ENCODE data around the gene SHC2. TPM values are rescaled to one million over a fixed set of nuclear protein-coding genes. Genes with fewer than 3 reads are reported as not detected.
"Not testable (repeated sequence)": the region's sequence is repeated elsewhere in the genome, so short reads cannot be mapped to it uniquely, and the experiment has no call there.

Gene SHC2
- polyA plus RNA-seq, 1 donor from 2014 or later: not detected

DNA sequence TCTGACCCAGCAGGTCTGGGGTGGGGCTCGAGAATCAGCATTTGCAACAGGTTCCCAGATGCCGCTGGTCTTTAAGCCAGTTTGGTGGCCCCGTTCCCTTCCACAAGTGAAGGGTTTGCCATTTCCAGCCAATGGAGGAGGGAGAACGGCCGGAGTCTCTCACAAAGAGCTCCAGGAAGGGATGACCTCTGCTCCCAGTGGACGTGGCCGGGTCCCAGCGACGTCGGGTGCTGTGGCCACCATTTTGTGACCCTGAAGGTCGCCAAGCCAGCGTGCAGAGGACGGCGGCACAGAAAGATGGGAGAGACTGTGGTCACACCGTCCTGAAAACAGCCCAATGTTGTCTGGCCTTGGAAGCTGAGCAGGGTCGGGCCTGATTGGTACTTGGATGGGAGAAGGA is 8.0 kb downstream of the SHC2 start:
- H3K27ac Mint-ChIP-seq: no peak overlapping the region
- H3K4me1 Mint-ChIP-seq: no peaks in the 10 kb centered on the region
- peaks cover 0 to 4% (median 3%) of the 10 kb centered on the region in 3 donors for H3K9me3 Mint-ChIP-seq
- no peaks in the 10 kb centered on the region for H3K36me3 Mint-ChIP-seq
- no peaks in the 10 kb centered on the region for H3K27me3 Mint-ChIP-seq
- no peak overlapping the region for H3K4me3 Mint-ChIP-seq

DNA sequence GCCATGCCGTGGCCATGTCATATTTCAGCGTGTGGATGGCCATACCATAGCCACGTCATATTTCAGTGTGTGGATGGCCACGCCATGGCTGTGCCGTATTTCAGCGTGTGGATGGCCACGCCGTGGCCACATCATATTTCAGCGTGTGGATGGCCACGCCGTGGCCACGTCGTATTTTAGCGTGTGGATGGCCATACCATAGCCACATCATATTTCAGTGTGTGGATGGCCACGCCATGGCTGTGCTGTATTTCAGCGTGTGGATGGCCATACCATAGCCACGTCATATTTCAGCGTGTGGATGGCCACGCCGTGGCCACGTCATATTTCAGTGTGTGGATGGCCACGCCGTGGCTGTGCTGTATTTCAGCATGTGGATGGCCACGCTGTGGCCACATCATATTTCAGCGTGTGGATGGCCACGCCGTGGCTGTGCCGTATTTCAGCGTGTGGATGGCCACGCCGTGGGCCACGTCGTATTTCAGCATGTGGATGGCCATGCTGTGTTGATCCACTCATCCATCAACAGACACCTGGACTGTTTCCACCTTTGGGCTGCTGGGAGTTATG is 9.8 kb downstream of the SHC2 start:
- H3K36me3 Mint-ChIP-seq, H3K4me1 Mint-ChIP-seq, H3K27ac Mint-ChIP-seq, H3K27me3 Mint-ChIP-seq, H3K4me3 Mint-ChIP-seq, H3K9me3 Mint-ChIP-seq: not testable (repeated sequence)

DNA sequence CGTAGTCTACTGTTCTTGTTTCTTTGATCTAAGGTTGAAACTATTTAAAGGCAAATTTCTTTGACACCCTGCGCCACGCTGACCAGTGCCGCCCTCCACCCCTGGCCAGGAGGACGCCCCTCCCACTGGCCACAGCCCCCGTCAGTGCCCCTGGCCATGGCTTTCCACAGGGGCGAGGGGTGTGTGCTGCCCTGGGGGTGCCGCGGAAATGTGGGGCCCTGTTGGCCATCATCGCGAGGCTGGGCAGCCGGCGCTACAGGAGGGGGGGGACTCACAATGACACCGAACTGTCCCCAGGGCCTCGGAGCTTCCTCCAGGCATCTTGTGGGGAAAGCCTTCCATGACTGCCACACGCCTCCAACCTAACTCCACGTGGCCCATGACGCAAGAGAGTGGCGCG is 10.9 kb downstream of the SHC2 start:
- Mint-ChIP-seq H3K36me3 (no peaks in the 10 kb centered on the region), H3K27ac (no peak overlapping the region), H3K9me3 (peaks cover 0 to 4% (median 3%) of the 10 kb centered on the region in 3 donors), H3K4me3 (no peak overlapping the region), H3K27me3 (no peaks in the 10 kb centered on the region), H3K4me1 (no peaks in the 10 kb centered on the region)

DNA sequence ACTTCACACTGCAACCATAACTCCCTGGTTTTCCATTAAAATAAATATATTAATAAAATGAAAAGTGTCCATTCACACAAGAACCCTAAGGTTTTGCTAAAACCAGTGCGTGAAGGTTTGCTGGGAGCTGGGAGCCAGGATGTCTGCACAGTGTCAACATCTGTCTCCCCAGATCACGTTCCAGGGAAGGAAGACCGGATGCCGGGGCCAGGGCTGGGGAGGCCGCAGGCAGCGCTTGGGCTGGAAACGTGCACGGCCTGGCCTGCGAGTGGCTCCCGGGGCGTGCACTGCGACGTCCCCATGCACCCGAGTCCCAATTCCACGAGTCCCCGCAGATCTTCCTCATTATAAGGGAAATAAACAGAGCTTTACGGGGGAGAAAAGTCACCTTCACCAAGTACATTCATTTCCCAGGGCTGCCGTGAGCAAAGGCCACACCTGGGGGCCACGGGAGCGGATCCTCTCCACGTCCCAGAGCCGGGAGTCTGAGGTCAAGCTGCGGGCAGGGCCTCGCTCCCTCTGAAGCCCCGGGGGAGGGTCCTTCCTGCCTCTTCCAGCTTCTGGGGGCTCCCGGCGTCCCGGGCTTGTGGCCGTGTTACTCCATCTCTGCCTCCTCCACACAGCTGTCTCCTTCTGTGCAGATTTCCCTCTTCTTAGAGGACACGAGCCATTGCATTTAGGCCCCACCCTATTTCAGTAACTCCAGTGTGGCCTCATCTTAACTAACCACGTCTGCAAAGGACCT is 12.8 kb downstream of the SHC2 start:
- no peak overlapping the region for H3K4me3 Mint-ChIP-seq
- H3K27me3 Mint-ChIP-seq: no peaks in the 10 kb centered on the region
- H3K9me3 Mint-ChIP-seq: peaks cover 0 to 4% (median 3%) of the 10 kb centered on the region in 3 donors
- no peak overlapping the region for H3K27ac Mint-ChIP-seq
- no peaks in the 10 kb centered on the region for H3K4me1 Mint-ChIP-seq
- no peaks in the 10 kb centered on the region for H3K36me3 Mint-ChIP-seq

DNA sequence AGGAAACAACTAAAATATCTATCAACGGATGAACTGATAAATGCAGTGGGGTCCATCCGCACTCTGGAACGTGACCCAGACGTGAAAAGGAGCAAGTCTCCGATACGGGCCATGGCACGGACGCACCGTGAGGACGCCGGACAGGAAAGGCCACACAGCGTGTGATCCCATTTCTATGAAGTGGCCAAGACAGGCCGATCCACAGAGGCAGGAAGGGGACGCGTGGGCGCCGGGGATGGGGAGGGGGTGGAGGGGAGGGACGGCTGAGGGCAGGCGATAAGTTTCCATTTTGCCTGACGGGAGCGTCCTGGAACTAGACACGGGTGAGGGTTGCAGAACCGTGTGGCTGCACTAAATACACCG is 13.8 kb downstream of the SHC2 start:
- H3K36me3 Mint-ChIP-seq: no peaks in the 10 kb centered on the region
- no peaks in the 10 kb centered on the region for H3K4me1 Mint-ChIP-seq
- H3K4me3 Mint-ChIP-seq: no peak overlapping the region
- peaks cover 0 to 4% (median 3%) of the 10 kb centered on the region in 3 donors for H3K9me3 Mint-ChIP-seq
- no peaks in the 10 kb centered on the region for H3K27me3 Mint-ChIP-seq
- H3K27ac Mint-ChIP-seq: no peak overlapping the region

DNA sequence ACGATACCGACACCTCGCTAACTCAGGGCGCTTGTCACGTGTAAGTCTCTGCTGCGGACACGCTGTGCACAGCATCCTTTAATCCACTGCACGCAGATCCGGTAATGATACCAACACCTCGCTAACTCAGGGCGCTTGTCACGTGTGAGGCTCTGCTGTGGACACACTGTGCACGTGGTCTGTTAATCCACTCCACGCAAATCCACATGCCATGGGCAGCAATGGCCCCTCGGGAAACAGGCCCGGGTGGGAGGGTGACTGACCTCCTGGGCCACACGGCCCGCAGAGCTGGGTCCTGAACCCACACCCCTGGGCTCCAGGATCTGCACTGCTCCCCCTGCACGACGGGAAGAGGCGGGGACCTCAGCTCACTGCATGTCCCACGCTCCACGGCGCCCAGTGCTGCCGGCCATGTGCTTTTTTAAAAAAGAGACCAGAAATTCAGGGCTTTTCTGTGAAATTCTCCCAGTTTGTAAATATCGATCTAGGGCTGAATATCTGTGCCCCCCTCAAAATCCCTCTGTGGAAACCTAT is 16.1 kb downstream of the SHC2 start:
- H3K27ac Mint-ChIP-seq: no peak overlapping the region
- no peak overlapping the region for H3K4me3 Mint-ChIP-seq
- peaks cover 0 to 1% (median 0%) of the 10 kb centered on the region in 3 donors for H3K4me1 Mint-ChIP-seq
- no peaks in the 10 kb centered on the region for H3K9me3 Mint-ChIP-seq
- no peaks in the 10 kb centered on the region for H3K36me3 Mint-ChIP-seq
- H3K27me3 Mint-ChIP-seq: peaks cover 4% of the 10 kb centered on the region

DNA sequence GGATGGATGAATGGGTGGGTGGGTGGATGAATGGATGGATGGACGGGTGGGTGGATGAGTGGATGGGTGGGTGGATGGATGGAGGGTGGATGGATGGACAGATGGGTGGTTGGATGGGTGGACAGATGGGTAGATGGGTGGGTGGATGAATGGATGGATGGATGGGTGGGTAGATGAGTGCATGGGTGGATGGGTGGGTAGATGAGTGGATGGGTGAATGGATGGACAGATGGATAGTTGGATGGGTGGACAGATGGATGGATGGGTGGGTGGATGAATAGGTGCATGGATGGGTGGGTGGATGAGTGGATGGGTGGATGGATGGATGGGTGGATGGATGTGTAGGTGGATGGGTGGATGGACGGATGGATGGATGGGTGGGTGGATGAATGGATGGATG is 17.8 kb downstream of the SHC2 start:
- no peaks in the 10 kb centered on the region for H3K36me3 Mint-ChIP-seq
- H3K4me1 Mint-ChIP-seq: peaks cover 0 to 1% (median 0%) of the 10 kb centered on the region in 3 donors
- H3K4me3 Mint-ChIP-seq: no peak overlapping the region

DNA sequence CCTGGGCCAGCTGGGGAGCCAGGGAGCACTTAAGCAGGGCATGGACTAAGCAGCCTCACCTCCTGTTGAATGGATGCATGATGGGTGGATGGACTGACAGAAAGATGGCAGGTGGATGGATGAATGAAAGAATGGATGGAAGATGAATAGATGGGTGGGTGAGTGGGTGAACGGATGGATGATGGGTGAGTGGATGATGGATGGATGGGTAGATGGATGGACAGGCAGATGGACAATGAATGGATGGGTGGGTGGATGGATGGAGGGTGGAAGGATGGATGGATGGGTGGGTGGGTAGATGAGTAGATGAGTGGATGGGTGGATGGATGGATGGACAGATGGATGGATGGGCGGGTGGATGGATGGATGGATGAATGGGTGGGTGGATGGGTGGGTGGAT is 18.7 kb downstream of the SHC2 start:
- H3K27ac Mint-ChIP-seq: no peak overlapping the region
- no peaks in the 10 kb centered on the region for H3K36me3 Mint-ChIP-seq
- H3K4me1 Mint-ChIP-seq: peaks cover 0 to 1% (median 0%) of the 10 kb centered on the region in 3 donors

More for the DNA sequence above, 17.8 kb downstream of the SHC2 start:
- Mint-ChIP-seq H3K27me3 (peaks cover 4% of the 10 kb centered on the region), H3K9me3 (no peaks in the 10 kb centered on the region), H3K27ac (no peak overlapping the region)

DNA sequence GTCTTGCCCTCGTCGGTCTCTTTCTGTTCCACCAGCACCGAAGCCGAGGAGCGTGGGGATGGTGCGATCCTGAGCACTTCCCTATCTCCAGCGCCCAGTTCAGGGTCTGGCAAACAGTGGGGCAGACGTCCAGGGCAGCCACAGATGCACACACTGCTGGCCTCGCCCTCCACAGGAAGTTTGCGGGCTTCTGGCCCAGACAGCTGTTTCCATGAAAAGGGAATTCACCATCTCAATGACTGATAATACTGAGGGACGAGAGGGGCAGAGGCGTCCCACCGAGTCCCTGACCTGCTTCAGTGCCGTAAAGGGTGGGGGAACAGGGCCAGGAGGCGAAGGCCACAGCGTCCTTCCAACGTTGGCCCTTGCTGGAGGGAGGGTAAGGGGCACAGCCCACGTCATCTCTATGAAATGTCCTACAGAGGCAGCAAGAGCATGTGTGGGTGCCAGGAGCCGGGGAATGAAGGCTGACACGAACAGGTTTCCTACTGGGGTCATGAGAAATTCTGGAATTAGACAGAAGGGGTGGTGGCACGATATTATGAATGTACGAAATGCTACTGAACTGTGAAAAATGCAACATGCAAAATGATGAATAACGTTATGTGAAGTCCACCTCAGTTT is 19.5 kb downstream of the SHC2 start:
- Mint-ChIP-seq H3K36me3 (no peaks in the 10 kb centered on the region), H3K4me3 (no peak overlapping the region), H3K9me3 (peaks cover 0 to 2% (median 0%) of the 10 kb centered on the region in 3 donors), H3K27ac (no peak overlapping the region), H3K27me3 (peaks cover 10% of the 10 kb centered on the region), H3K4me1 (peaks cover 0 to 1% (median 0%) of the 10 kb centered on the region in 3 donors)

More for the DNA sequence above, 18.7 kb downstream of the SHC2 start:
- Mint-ChIP-seq H3K4me3 (no peak overlapping the region), H3K9me3 (peaks cover 0 to 2% (median 0%) of the 10 kb centered on the region in 3 donors), H3K27me3 (peaks cover 9% of the 10 kb centered on the region)

DNA sequence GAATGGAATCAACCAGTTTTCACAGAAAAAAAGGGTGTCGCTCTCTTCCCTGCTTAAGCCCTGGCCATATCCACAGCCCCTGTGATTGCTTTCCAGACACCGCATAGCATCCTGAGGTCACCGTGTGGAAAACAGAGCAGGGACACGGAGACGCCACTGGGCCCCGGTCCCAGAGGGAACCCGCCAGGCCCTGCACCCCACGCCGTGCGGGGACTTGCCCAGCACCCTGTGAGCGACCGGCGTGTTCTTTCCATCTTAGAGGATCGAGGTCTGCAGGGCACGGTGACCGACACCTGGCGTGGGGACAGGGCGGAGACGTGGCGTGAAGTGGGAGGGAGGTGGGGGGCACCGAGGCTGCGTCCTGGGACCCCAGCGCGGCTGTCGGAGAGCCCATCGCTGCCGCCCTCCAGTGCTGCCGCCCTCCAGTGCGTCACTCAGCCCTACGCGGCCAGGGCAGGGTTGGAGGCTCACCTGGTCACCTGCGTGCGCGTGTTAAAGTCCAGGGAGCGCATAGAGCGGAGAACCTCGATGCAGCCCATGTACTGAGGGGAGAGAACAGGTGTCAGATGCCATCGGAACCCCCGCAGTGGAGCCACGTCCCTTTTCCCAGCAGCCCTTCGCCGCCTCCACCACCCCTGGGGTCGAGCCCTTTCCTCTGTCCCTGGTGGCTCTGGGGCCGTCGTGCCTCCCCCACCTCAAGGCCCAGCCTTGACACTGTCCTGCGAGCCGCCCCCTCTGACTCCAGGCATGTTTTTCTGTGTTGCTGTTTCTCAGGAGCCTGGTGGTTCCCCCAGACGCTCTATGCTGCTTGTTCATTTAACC is 20.2 kb downstream of the SHC2 start:
- Mint-ChIP-seq H3K4me1 (peaks cover 0 to 1% (median 0%) of the 10 kb centered on the region in 3 donors), H3K4me3 (no peak overlapping the region), H3K9me3 (peaks cover 0 to 2% (median 0%) of the 10 kb centered on the region in 3 donors), H3K27ac (no peak overlapping the region), H3K36me3 (no peaks in the 10 kb centered on the region), H3K27me3 (peaks cover 10% of the 10 kb centered on the region)

DNA sequence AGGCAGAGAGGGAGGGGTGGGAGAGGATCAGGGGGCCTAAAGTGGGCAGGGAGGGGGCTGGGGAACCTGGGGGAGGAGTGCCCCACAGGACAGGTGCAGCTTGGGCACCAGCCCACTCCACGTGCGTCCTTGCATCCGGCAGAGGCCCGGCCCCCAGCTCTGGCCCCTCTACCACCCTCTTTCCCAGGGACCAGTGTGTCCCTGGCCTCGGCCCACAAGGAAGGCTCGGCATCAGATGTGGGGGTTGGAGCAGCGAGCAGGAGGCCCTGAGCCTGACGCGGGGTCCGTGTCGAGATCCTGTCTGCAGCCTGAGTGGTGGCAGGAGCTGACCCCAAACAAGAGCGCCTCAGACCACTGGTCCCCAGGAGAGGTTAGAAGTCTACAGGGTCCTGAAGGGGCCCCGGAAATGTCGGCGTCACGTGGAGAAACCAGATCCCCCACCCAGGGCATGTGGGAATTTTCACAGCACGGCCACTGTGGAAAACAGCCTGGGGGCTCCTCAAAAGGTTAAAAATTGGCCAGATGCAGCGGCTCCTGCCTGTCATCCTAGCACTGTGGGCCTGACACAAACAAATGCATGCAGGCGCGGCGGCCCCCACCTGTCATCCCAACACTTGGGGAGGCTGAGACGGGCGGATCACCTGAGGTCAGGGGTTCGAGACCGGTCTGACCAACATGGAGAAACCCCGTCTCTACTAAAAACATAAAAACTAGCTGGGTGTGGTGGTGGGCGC is 21.5 kb downstream of the SHC2 start:
- Mint-ChIP-seq H3K9me3 (peaks cover 0 to 2% (median 0%) of the 10 kb centered on the region in 3 donors), H3K27ac (no peak overlapping the region), H3K4me3 (no peak overlapping the region), H3K27me3 (peaks cover 10% of the 10 kb centered on the region), H3K4me1 (peaks cover 0 to 1% (median 0%) of the 10 kb centered on the region in 3 donors), H3K36me3 (no peaks in the 10 kb centered on the region)

DNA sequence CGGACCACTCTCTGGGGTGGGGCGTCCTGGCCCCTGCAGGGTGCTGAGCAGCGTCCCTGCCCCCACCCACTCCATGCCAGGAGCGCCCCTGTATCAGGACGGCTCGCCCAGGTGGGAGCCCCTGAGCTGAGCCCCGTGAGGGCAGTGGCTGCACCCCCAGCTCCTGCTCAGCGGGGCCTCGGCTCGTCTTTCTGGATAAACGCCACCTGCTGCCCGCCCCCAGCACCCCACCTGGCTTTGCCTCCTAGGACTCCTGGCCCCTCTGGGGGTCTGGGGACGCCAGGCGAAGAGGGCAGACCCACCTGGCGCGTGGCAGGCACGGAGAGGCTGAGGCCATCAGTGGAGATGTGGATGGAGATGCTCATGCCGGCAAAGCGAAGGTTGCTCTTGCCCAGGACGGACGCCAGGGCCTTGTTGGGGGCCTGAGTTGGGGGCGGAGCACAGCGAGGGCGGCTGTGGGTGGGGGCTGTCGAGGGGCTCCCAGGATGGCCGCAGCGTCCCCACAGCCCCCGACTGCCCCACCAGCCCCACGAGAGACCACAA is 22.3 kb downstream of the SHC2 start:
- Mint-ChIP-seq H3K9me3 (peaks cover 0 to 2% (median 0%) of the 10 kb centered on the region in 3 donors), H3K4me1 (peaks cover 0 to 1% (median 0%) of the 10 kb centered on the region in 3 donors), H3K36me3 (no peaks in the 10 kb centered on the region), H3K4me3 (no peak overlapping the region), H3K27ac (no peak overlapping the region), H3K27me3 (peaks cover 10% of the 10 kb centered on the region)

DNA sequence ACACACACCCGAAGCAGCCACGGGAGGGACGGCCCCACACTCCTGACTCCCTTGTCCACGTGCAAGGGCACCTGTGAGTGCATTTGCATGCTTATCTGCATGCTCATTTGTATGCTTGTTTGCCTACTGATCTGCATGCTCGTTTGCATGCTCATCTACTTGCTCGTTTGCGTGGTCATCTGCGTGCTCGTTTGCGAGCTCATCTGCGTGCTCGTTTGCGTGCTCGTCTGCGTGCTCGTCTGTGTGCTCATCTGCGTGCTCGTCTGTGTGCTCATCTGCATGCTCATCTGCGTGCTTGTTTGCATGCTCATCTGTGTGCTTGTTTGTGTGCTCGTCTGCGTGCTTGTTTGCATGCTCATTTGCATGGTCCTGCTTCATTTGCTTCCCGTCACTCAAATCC is 23.8 kb downstream of the SHC2 start:
- peaks cover 10% of the 10 kb centered on the region for H3K27me3 Mint-ChIP-seq
- no peak overlapping the region for H3K27ac Mint-ChIP-seq
- no peak overlapping the region for H3K4me3 Mint-ChIP-seq
- H3K9me3 Mint-ChIP-seq: peaks cover 0 to 2% (median 0%) of the 10 kb centered on the region in 3 donors
- no peaks in the 10 kb centered on the region for H3K36me3 Mint-ChIP-seq
- H3K4me1 Mint-ChIP-seq: peaks cover 0 to 1% (median 0%) of the 10 kb centered on the region in 3 donors

DNA sequence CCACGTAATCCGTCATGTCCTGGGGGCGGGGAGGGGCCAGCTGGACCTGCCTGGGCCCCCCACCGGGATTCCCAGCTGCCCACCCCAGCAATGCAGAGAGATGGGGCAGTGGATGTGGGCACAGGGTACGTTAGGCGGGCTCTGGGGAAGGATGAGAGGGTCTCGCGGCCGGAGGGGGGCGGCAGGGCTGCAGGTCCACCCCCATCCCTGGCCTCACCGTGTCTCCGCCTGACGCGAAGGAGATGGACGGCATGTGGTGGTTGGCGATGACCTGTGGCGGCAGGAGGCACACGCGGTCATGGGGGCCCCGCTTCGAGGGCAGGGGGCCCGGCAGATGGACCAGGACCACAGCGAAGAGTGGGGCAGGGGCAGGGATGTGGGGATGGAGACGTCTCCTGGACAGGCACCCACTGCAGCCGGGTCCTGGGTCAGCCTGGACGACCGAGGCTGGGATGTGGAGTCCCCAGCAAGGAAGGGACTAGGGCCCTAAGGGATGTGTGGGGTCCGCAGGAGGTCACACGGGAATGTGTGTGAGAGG is 24.4 kb downstream of the SHC2 start:
- peaks cover 0 to 2% (median 0%) of the 10 kb centered on the region in 3 donors for H3K9me3 Mint-ChIP-seq
- peaks cover 10% of the 10 kb centered on the region for H3K27me3 Mint-ChIP-seq
- H3K36me3 Mint-ChIP-seq: no peaks in the 10 kb centered on the region
- no peaks in the 10 kb centered on the region for H3K4me1 Mint-ChIP-seq
- H3K27ac Mint-ChIP-seq: no peak overlapping the region
- no peak overlapping the region for H3K4me3 Mint-ChIP-seq
